Brain microvascular endothelial cell (primary cell): ENCODE measurements around the gene TEDC2.

Experiments used
- DNase-seq: peaks from one replicate; pipeline ENCODE4 v3.0.0-alpha.2; 2020
- H3K27ac ChIP-seq: fragments of 250-450 bp; sonication (Bioruptor Pico); 2 replicates; pipeline ENCODE4 v1.5.1; 2020; ENCODE audit warnings: mild to moderate bottlenecking, moderate library complexity
- H3K27me3 ChIP-seq: fragments of 250-450 bp; sonication (Bioruptor Pico); replicated peaks from 2 replicates; pipeline ENCODE4 v1.5.1; 2020; ENCODE audit warnings: mild to moderate bottlenecking
- H3K36me3 ChIP-seq: fragments of 250-450 bp; sonication (Bioruptor Pico); replicated peaks from 2 replicates; pipeline ENCODE4 v1.5.1; 2020; ENCODE audit warnings: mild to moderate bottlenecking
- H3K4me3 ChIP-seq: 2 replicates; pipeline ENCODE4 v1.5.1; 2011; ENCODE audit warnings: low read depth, mild to moderate bottlenecking, control low read depth, low read length, moderate library complexity
- in situ Hi-C: cut with HindIII; loops from 2 replicates; pipeline ENCODE4 v1.10.0; 2017; ENCODE audit warnings: low sequenced_read_pairs, low pct_ligation_motif_present
- TF ChIP-seq, protein P1 (sequence below): IDR thresholded peaks from 2 replicates; pipeline ENCODE4 v1.5.1; 2011; ENCODE audit warnings: low read depth, mild to moderate bottlenecking, moderate library complexity, low read length, control low read depth, inconsistent platforms; ENCODE audit errors: missing control alignments

The TEDC2 gene

DNA sequence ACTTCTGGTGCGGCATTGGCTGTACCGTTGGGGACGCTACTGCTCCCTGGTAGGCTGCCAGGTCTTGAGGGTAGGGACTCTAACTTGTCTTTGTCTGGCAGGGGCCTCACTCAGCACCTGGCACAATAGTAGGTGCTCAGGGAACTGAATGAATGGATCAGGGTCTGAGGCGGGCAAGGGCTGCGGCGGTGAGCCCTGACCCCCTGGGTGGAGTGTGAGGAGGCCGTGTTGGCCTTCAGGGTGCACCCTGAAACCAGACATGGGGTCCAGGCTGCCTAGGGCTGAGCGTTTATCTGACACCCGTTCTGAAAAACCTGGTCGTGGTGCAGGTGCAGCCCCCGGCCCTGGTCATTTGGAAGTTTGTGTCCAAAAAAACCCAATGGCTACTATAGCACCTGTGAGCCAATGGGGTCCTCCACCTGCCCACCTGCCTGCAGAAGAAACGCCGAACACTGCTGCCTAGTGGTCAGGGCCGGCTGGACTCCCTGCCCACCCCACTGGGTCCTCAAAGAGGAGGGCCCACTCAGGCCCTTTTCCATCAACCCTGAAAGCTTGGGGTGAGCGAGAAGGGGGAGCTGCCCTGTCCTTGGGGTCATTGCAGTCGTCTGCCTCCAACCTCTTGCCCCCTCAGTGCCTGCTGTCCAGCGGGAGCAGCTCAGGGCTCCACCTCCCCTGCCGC, 49.0 kb downstream of the TEDC2 start:
- no peak overlapping the region for H3K27ac ChIP-seq

DNA sequence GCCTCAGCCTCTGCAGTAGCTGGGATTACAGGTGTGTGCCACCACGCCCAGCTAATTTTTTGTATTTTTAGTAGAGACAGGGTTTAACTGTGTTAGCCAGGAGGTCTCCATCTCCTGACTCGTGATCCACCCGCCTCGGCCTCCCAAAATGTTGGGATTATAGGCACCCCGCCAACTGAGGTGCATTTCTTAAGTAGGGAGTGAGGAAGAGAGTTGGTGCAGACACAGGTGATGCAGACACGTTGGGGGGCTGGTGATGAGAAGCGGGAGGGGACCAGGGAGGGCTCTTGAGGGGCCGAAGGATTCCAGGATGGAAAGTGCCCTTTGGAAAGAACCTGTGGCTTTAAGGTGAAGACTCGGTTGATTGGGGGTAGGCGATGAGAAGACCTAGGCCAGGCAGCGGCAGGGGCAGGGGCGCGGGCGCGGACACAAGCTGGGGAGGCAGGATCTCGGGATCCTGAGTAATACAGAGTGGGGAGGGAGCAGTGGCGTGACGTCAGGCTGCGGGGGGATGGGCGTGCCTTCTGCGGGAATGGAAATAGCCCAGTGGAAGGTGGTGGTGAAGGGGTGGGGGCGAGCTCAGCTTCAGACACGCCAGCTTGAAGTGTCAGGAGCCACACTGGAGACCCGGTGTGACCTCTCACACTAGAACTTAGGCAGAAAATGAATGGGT, 51.4 kb downstream of the TEDC2 start:
- DNase-seq, result peak; percentile 52
- H3K4me3 ChIP-seq, result no peak overlapping the region
- in situ Hi-C loops, result no loop called here

More for the DNA sequence above, 49.0 kb downstream of the TEDC2 start:
- in situ Hi-C loops, result no loop called here
- Histone ChIP-seq H3K27me3 (no peaks in the 10 kb centered on the region), H3K36me3 (peaks cover under 1% of the 10 kb centered on the region), H3K4me3 (no peak overlapping the region)
- TF ChIP-seq, protein P1, sequence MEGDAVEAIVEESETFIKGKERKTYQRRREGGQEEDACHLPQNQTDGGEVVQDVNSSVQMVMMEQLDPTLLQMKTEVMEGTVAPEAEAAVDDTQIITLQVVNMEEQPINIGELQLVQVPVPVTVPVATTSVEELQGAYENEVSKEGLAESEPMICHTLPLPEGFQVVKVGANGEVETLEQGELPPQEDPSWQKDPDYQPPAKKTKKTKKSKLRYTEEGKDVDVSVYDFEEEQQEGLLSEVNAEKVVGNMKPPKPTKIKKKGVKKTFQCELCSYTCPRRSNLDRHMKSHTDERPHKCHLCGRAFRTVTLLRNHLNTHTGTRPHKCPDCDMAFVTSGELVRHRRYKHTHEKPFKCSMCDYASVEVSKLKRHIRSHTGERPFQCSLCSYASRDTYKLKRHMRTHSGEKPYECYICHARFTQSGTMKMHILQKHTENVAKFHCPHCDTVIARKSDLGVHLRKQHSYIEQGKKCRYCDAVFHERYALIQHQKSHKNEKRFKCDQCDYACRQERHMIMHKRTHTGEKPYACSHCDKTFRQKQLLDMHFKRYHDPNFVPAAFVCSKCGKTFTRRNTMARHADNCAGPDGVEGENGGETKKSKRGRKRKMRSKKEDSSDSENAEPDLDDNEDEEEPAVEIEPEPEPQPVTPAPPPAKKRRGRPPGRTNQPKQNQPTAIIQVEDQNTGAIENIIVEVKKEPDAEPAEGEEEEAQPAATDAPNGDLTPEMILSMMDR, result no peak
- DNase-seq, result no peak

DNA sequence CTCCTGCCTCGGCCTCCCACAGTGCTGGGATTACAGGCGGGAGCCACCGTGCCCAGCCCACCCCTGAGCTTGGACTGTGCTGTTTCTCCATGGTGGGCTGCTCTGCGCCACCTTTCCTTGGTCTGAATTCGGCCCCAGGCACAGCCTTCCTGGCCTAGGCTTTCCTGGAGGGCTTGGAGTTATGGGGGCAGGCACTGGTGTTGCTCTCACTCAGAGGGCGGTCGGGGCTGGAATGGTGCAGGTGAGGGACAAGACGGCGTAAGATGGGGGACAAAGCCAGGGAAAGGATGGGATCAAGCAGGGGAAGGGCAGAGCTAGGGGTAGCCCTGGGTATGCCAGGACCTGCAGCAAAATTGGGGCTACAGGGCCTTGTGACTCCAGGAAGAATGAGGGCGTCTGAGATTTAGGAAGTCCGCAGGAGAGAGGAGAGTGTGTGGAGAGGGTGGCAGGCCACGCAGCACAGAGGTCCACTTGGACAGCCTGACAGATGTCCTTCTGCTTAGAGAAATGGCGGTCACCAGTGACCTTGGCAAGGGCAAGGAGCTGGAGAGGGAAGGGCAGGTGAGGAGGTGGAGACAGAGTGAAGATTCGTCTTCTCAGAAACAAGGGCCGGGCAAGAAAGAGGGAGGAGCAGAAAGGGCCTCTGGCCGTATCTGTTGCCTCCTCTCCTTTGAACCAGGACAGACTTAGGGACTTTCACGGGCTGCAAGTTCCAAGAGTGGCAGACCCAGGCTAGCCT, 52.3 kb downstream of the TEDC2 start:
- TF ChIP-seq, protein P1, result no peak
- no peak for DNase-seq
- Histone ChIP-seq H3K36me3 (peaks cover 4% of the 10 kb centered on the region), H3K27me3 (no peaks in the 10 kb centered on the region), H3K27ac (no peak overlapping the region), H3K4me3 (no peak overlapping the region)
- in situ Hi-C loops, result no loop called here

More for the DNA sequence above, 51.4 kb downstream of the TEDC2 start:
- Histone ChIP-seq H3K36me3 (peaks cover 4% of the 10 kb centered on the region), H3K27ac (no peak overlapping the region), H3K27me3 (no peaks in the 10 kb centered on the region)
- TF ChIP-seq, protein P1, result no peak

DNA sequence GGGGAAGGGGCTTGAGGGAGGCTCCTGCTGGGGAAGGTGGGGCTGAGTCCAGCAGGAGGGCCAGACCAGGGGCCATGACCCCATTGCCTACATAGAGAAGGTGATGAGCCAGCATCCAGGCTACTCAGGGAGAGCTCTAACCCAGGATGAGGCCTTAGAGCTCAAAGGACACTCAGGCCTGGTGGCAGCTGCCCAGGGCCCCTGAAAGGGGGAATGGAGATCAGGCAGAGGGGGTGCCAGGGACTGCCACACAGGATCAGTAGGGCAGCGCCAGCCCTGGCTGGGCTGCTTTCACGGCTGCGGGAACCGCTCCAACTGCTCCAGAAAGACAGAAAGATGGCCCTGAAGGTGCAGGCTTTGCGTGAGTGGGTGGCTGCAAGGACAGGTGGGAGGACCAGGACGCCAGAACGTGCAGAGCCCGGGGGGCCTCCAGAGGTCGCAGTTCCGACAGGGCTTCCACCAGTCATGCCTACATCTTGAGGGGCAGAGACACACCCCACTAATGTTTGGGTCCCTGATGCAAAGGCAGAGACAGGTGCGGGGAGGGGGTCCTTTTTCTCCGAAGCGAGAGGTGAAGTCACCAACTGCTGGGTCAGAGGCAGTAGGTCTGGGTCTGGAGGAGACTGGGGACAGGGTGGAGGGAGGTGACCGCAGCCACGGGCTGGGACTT, 53.0 kb downstream of the TEDC2 start:
- TF ChIP-seq, protein P1, result peak; percentile 24
- H3K36me3 ChIP-seq, result peaks cover 4% of the 10 kb centered on the region
- H3K4me3 ChIP-seq, result peak overlapping the region; percentile 88
- no peaks in the 10 kb centered on the region for H3K27me3 ChIP-seq
- in situ Hi-C loops, result no loop called here
- H3K27ac ChIP-seq, result no peak overlapping the region
- DNase-seq, result no peak

DNA sequence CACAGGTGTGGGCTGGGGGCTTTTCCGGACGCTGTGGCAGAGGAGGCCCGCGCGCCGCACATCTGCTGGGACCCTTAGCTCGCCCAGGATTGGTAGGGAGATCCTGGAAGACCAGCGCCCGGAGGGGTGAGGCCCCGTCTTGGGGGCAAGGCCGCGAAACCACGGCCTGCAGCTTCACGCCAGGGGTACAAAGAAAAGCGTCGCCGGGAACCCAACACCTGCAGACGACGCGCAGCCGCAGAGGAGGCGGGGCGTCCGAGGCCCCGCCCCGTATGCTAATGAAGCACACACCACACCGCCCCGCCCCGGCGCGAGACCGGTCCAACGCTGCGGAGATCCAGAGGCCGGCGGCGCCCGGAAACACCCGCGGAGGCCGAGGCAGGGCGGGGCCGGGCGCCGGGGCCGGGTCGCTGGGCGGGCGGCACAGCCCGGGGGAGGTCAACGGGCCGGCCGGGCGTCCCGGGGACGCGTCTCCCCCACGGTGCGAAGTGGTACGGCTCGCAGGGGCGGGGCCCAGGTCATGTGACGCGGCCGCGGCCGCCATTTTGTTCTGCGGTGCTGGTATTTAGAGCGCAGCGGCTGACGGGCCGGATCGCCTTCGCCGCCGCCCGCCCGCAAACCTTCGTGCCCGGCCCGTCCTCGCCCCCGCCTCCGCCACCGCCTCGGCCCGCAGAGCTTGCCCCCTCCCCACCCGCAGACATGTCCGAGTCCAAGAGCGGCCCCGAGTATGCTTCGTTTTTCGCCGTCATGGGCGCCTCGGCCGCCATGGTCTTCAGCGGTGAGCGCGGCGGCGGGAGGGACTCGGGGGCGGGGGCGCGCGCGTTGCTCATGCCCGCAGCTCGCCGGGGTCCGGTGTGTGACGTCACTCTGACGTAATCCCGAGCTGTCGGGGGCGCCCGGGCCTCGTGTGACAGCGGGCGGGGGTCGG, 53.8 kb downstream of the TEDC2 start, which contains the start of gene ATP6V0C:
ATP6V0C (plus strand) TSS at position 548 of the 928 bp plus-strand sequence; CDS start at position 700, 152 bp downstream.
- in situ Hi-C loops, result no loop called here

More for the DNA sequence above, 53.8 kb downstream of the TEDC2 start, which contains the start of gene ATP6V0C:
- DNase-seq, result peak; percentile 75
- Histone ChIP-seq H3K36me3 (peaks cover 4% of the 10 kb centered on the region), H3K27ac (peak within 1 kb of the TSS; percentile 83), H3K27me3 (no peaks in the 10 kb centered on the region), H3K4me3 (peak within 1 kb of the TSS; percentile 88)
- TF ChIP-seq, protein P1, result no peak
